HEK293T (cell line): Measurements from ENCODE around the gene IQCB1.

ENCODE experiments used
- BHLHE40 ChIP-seq: fragments of 450-650 bp; IDR thresholded peaks from 2 replicates; pipeline ENCODE4 v1.6.1; 2016; ENCODE audit warnings: mild to moderate bottlenecking, moderate library complexity, borderline replicate concordance
- ELF4 ChIP-seq: fragments of 450-650 bp; IDR thresholded peaks from 2 replicates; pipeline ENCODE4 v1.6.1; 2017; ENCODE audit warnings: antibody characterized with exemption
- HDGF ChIP-seq: fragments of 450-650 bp; IDR thresholded peaks from 2 replicates; pipeline ENCODE4 v1.6.1; 2017; ENCODE audit warnings: antibody characterized with exemption, borderline replicate concordance
- NFRKB ChIP-seq: fragments of 450-650 bp; IDR thresholded peaks from 2 replicates; pipeline ENCODE4 v1.6.1; 2016; ENCODE audit warnings: mild to moderate bottlenecking, moderate library complexity
- SP1 ChIP-seq: fragments of 450-650 bp; IDR thresholded peaks from 2 replicates; pipeline ENCODE4 v1.6.1; 2017

- TF ChIP-seq SP1 (no peak), NFRKB (no peak), BHLHE40 (no peak), HDGF (no peak), ELF4 (no peak)
Measured at GRCh38 chr3:121800906-121801305, 34.0 kb downstream of the IQCB1 start.
